AG04450 (cell line): ENCODE measurements around the gene PABPN1. TPM values are rescaled to one million over a fixed set of nuclear protein-coding genes. Genes with fewer than 3 reads are reported as not detected.

Source experiments
- CTCF ChIA-PET: fragments of 300-600, 350-600 bp; formaldehyde crosslinking; extraction: SDS; loops from one replicate; lab custom pipeline; 2022; ENCODE audit warnings: antibody characterized with exemption, inconsistent platforms; lab: Charles Lee
- POLR2A ChIA-PET: fragments of 350-600 bp; formaldehyde crosslinking; extraction: SDS; loops from one replicate; lab custom pipeline; 2021; ENCODE audit warnings: antibody characterized with exemption, inconsistent platforms; lab: Yijun Ruan, JAX
- DNase-seq: peaks from one replicate; pipeline ENCODE4 v3.0.0-alpha.2; 2011; ENCODE audit warnings: low read depth, low spot score
- H3K27ac ChIP-seq: one replicate; pipeline ENCODE4 v1.5.1; 2012; ENCODE audit warnings: low read depth, low read length, control low read depth
- H3K27me3 ChIP-seq: one replicate; pipeline ENCODE4 v1.6.0; 2012; ENCODE audit warnings: low read length; ENCODE audit not compliant: control insufficient read depth, insufficient read depth
- H3K4me3 ChIP-seq: 2 replicates; pipeline ENCODE4 v1.5.1; 2011; ENCODE audit warnings: mild to moderate bottlenecking, low read depth, low read length, control low read depth
- H3K9me3 ChIP-seq: 2 replicates; pipeline ENCODE4 v1.5.1; 2012; ENCODE audit warnings: low read length; ENCODE audit not compliant: control insufficient read depth, insufficient read depth
- CTCF ChIP-seq: IDR thresholded peaks from 2 replicates; pipeline ENCODE4 v1.5.1; 2011; ENCODE audit warnings: low read depth, low read length, control low read depth, inconsistent platforms
- polyA plus RNA-seq: library from polyadenylated mRNA; depleted of rRNA; stranded (reverse); fragments of >200 nt; gene quantifications from 2 replicates; pipeline ENCODE4 v1.2.3, GENCODE V29; 2011

PABPN1 gene
- polyA plus RNA-seq, 1 experiment: 182 TPM

GRCh38 chr14:23351681-23352505 lies 30.6 kb downstream of the PABPN1 start:
- no peaks in the 10 kb centered on the region for H3K9me3 ChIP-seq
- no peak overlapping the region for H3K27ac ChIP-seq
- H3K27me3 ChIP-seq: no peaks in the 10 kb centered on the region
- peak overlapping the region; percentile 86 for H3K4me3 ChIP-seq
- CTCF ChIA-PET: interaction anchor here (0.6 to 3.7 kb wide), 7 partner anchors 24 to 239 kb away, joined by 3 to 12 read pairs (median 4); partner anchors contain the start of gene PABPN1
- POLR2A ChIA-PET: interaction anchor here (0.5 to 2.2 kb wide), 10 partner anchors 10 to 478 kb away, joined by 3 to 10 read pairs (median 5); partner anchors contain the start of gene PABPN1
- no peak for DNase-seq
- no peak for TF ChIP-seq CTCF

- H3K27ac ChIP-seq: peak within 1 kb of the TSS; percentile 70
- peak; percentile 81 for DNase-seq
- ChIA-PET CTCF (interaction anchor here (0.6 to 3.7 kb wide), 7 partner anchors 25 to 240 kb away, joined by 3 to 12 read pairs (median 4); partner anchors contain the start of gene PABPN1), POLR2A (interaction anchor here (0.6 to 2.2 kb wide), 9 partner anchors 9 to 635 kb away, joined by 3 to 10 read pairs (median 5); partner anchors contain the start of gene PABPN1)
- peak; percentile 12 for TF ChIP-seq CTCF
- H3K27me3 ChIP-seq: no peaks in the 10 kb centered on the region
- no peaks in the 10 kb centered on the region for H3K9me3 ChIP-seq
- H3K4me3 ChIP-seq: peak within 1 kb of the TSS; percentile 86
These were observed 31.5 kb downstream of the PABPN1 start, which contains the start of gene SLC22A17 for GRCh38 chr14:23352506-23353432. Gene SLC22A17 (minus strand): TSS chr14:23352887.

- Histone ChIP-seq H3K9me3 (no peaks in the 10 kb centered on the region), H3K27ac (no peak overlapping the region), H3K27me3 (no peaks in the 10 kb centered on the region), H3K4me3 (no peak overlapping the region)
- no peak for DNase-seq
- CTCF ChIA-PET: interaction anchor here (0.6 to 3.7 kb wide), 6 partner anchors 26 to 238 kb away, joined by 3 to 12 read pairs (median 4); partner anchors contain the start of gene PABPN1
- POLR2A ChIA-PET: interaction anchor here (0.6 to 2.2 kb wide), 5 partner anchors 8 to 634 kb away, joined by 3 to 10 read pairs (median 8); partner anchors contain the start of gene PABPN1
- TF ChIP-seq CTCF: no peak
These were observed 32.1 kb downstream of the PABPN1 start for GRCh38 chr14:23353433-23353780.

GRCh38 chr14:23354990-23355389 lies 33.7 kb downstream of the PABPN1 start:
- DNase-seq: no peak
- H3K9me3 ChIP-seq: no peaks in the 10 kb centered on the region
- POLR2A ChIA-PET: no interaction called here
- no peak overlapping the region for H3K4me3 ChIP-seq
- no peak for TF ChIP-seq CTCF
- no peak overlapping the region for H3K27ac ChIP-seq
- H3K27me3 ChIP-seq: no peaks in the 10 kb centered on the region
- CTCF ChIA-PET: interaction anchor here (3.7 kb wide), 1 partner anchor 25 kb away, joined by 12 read pairs; no protein-coding TSS in a partner anchor
